Testis (tissue), 2 donors: Measurements from ENCODE around the gene SCN3A.

Experiments
- POLR2A ChIP-seq: fragments of 450-650 bp; IDR thresholded peaks from one replicate; pipeline ENCODE4 v1.6.1; 2017; ENCODE audit warnings: antibody characterized with exemption, mild to moderate bottlenecking, moderate library complexity
- TF ChIP-seq, protein P1 (sequence below), 3 experiments: fragments of 450-650 bp in 2 of 3; fragments of 200-600 bp in 1 of 3; sonication (generic) in 1 of 3; IDR thresholded peaks; one replicate each; pipeline ENCODE4 v1.5.1; 2016 to 2019; ENCODE audit warnings: antibody characterized with exemption in 3 of 3, mild to moderate bottlenecking in 2 of 3, moderate library complexity in 1 of 3

DNA sequence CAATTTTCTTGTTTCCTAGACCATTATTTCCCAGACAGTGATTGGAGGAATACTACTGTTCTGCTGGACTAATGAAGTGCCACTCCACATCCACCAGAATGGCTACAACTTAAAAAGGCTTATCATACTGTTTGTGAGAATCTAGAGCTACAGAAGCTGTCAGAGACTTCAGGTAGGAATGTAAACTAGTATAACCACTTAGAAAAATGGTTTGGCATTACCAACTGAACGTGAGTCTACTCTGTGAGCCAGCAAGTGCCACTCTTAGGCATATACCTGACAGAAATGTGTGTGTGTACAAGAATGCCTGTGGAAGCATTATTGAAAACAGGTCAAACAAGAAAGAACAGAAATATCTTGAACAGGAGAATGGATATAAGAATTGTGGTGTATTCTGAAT is 4.2 kb upstream of the SCN3A start:
- TF ChIP-seq, protein P1, sequence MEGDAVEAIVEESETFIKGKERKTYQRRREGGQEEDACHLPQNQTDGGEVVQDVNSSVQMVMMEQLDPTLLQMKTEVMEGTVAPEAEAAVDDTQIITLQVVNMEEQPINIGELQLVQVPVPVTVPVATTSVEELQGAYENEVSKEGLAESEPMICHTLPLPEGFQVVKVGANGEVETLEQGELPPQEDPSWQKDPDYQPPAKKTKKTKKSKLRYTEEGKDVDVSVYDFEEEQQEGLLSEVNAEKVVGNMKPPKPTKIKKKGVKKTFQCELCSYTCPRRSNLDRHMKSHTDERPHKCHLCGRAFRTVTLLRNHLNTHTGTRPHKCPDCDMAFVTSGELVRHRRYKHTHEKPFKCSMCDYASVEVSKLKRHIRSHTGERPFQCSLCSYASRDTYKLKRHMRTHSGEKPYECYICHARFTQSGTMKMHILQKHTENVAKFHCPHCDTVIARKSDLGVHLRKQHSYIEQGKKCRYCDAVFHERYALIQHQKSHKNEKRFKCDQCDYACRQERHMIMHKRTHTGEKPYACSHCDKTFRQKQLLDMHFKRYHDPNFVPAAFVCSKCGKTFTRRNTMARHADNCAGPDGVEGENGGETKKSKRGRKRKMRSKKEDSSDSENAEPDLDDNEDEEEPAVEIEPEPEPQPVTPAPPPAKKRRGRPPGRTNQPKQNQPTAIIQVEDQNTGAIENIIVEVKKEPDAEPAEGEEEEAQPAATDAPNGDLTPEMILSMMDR (IDR thresholded peaks at IDR 0.05), result no peak
- no peak for TF ChIP-seq POLR2A
